Left lung (tissue), 10 donors: Measurements from ENCODE around the gene DGKI. TPM values are rescaled to one million over a fixed set of nuclear protein-coding genes. Genes with fewer than 3 reads are reported as not detected.

Source experiments
- ATAC-seq: fragments of 200-7000 bp; cut with Tn5 transposase; one replicate; pipeline ENCODE4 v1.9.1; 2020; ENCODE audit warnings: moderate library complexity
- DNase-seq, 4 donors: peaks; one replicate each; pipeline ENCODE4 v3.0.0-alpha.2; 2013 to 2020
- H3K27ac ChIP-seq, 2 donors: fragments of 200-600 bp; sonication (generic) in 1 of 2; one replicate each; pipeline versions ENCODE4 v1.5.0 to v1.8.0; 2020 to 2021
- H3K27me3 ChIP-seq, 2 donors: fragments of 200-600 bp; sonication (generic) in 1 of 2; one replicate each; pipeline versions ENCODE4 v1.5.0 to v1.8.0; 2020 to 2021
- H3K36me3 ChIP-seq, 2 donors: fragments of 200-600 bp; sonication (generic) in 1 of 2; one replicate each; pipeline versions ENCODE4 v1.5.0 to v1.8.0; 2020 to 2021
- H3K4me1 ChIP-seq, 2 donors: fragments of 200-600 bp; one replicate each; pipeline ENCODE4 v1.8.0; 2021
- H3K4me3 ChIP-seq, 2 donors: fragments of 200-600 bp; sonication (generic) in 1 of 2; one replicate each; pipeline versions ENCODE4 v1.5.0 to v1.8.0; 2020 to 2021; ENCODE audit warnings: mild to moderate bottlenecking in 1 of 2
- H3K9me3 ChIP-seq, 2 donors: fragments of 200-600 bp; sonication (generic) in 1 of 2; one replicate each; pipeline versions ENCODE4 v1.5.0 to v1.8.0; 2020 to 2021
- CTCF ChIP-seq, 2 donors: fragments of 200-600 bp; sonication (generic) in 1 of 2; IDR thresholded peaks; one replicate each; pipeline versions ENCODE4 v1.5.0 to v1.8.0; 2021; ENCODE audit warnings: antibody characterized with exemption in 2 of 2
- intact Hi-C, 2 donors: fragments of 100-400 bp; cut with DNase I; formaldehyde crosslinking; loops; one replicate each; pipeline versions ENCODE4 v1.11.2 to v1.14.2; 2022
- polyA plus RNA-seq, 6 donors: library from polyadenylated mRNA; unstranded; fragments of 120-200 nt; gene quantifications; one replicate each; pipeline ENCODE4 v1.2.1, GENCODE V29; 2013; ENCODE audit not compliant: insufficient read length in 6 of 6
- total RNA-seq, 2 donors: library from RNA; stranded (reverse); fragmentation: NEBNext Ultra II Directional; extraction: Animal tissue kit (Norgen Biotek cat#: 25700); gene quantifications; one replicate each; pipeline ENCODE4 v1.2.1, GENCODE V29; 2021
- donor health status: DM: no; HTN: yes; CAD: no.
- donor health status: DM: no; HTN: no; CAD: no.

DGKI gene
- total and polyA plus RNA-seq, 8 donors = 0.34 to 1.4 (median 0.50) TPM

DNA sequence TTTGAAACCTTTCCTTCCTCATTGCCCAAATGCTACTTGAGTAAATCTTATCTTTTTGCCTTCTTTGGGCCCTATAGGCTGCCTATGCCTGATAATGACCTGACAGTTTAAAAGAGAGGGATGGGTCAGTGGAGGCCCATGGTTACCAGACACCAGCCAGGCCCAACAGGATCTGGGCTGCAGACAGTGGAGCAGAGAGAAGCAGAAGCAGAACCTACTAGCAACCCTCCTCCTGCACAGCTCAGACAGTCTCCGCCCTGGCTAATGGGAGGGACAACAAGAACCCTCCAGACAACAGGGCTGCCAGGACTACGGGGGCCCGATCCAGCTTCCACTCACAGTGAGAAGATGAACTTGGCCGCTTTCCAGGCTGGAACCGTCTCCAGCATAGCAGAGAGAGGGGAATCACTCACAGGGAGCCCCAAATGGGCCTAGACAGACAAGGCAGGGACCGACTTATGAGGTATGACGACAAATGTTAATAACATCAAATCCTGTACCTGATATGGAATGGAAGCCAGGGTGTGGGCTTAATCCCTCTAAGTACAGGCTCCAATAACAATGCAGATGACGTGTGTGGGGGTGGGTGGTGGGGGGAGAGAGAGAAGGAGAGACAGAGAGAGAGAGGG is 31.7 kb upstream of the DGKI start:
- no peak overlapping the region for H3K4me3 ChIP-seq
- TF ChIP-seq CTCF (IDR thresholded peaks at IDR 0.05) = no peak
- H3K27me3 ChIP-seq = no peaks in the 10 kb centered on the region
- peak; percentile 60 for ATAC-seq
- H3K36me3 ChIP-seq = peaks cover 0 to 87% of the 10 kb centered on the region in 2 donors
- no peaks in the 10 kb centered on the region for H3K9me3 ChIP-seq
- intact Hi-C loops = no loop called here
- H3K27ac ChIP-seq = peak overlapping the region; percentile 35 to 39
- peak in 3 of 4 donors; percentile 15 to 78 (median 68) for DNase-seq
- H3K4me1 ChIP-seq = peaks cover 0 to 9% of the 10 kb centered on the region in 2 donors

- no peak for TF ChIP-seq CTCF (IDR thresholded peaks at IDR 0.05)
- ATAC-seq (no peak), DNase-seq (peak in 2 of 4 donors; percentile 20 to 45)
- Histone ChIP-seq H3K4me1 (peaks cover 0 to 9% of the 10 kb centered on the region in 2 donors), H3K27ac (no peak overlapping the region), H3K36me3 (peaks cover 0 to 84% of the 10 kb centered on the region in 2 donors), H3K27me3 (no peaks in the 10 kb centered on the region), H3K9me3 (no peaks in the 10 kb centered on the region), H3K4me3 (no peak overlapping the region)
- intact Hi-C loops = no loop called here
Observed at GRCh38 chr7:137877027-137877675, 30.4 kb upstream of the DGKI start.

DNA sequence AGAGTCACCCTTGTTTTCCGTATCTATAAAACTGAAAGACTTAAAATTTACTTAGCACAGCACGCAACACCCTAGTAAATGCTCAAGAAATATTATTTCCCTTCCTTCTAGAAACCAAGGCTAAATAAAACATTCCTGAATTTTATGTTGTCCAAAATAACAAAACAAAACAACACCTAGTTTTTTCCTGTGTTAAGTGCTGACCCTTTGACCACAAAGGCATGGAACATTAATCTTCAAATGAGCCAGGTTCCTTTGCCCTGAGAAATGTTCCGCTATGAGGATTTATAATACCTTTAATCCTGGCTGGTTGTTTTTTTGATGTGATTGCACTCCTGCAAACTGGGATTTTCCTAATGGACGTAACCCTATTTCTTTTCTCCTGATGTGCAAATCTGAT is 29.0 kb upstream of the DGKI start:
- TF ChIP-seq CTCF (IDR thresholded peaks at IDR 0.05) = no peak
- Histone ChIP-seq H3K27ac (no peak overlapping the region), H3K27me3 (no peaks in the 10 kb centered on the region), H3K4me1 (peaks cover 0 to 9% of the 10 kb centered on the region in 2 donors), H3K9me3 (no peaks in the 10 kb centered on the region), H3K36me3 (peaks cover 0 to 70% of the 10 kb centered on the region in 2 donors), H3K4me3 (no peak overlapping the region)
- DNase-seq = no peak
- no peak for ATAC-seq
- intact Hi-C loops = no loop called here

- H3K4me1 ChIP-seq = peaks cover 0 to 4% of the 10 kb centered on the region in 2 donors
- H3K36me3 ChIP-seq = peaks cover 0 to 54% of the 10 kb centered on the region in 2 donors
- intact Hi-C loops = no loop called here
- DNase-seq = peak in 2 of 4 donors; percentile 19 to 53
- no peaks in the 10 kb centered on the region for H3K9me3 ChIP-seq
- no peak overlapping the region for H3K4me3 ChIP-seq
- no peaks in the 10 kb centered on the region for H3K27me3 ChIP-seq
- ATAC-seq = no peak
- no peak overlapping the region for H3K27ac ChIP-seq
- TF ChIP-seq CTCF (IDR thresholded peaks at IDR 0.05) = no peak
Observed at GRCh38 chr7:137873979-137874777, 27.4 kb upstream of the DGKI start.

GRCh38 chr7:137873524-137873923 is 26.8 kb upstream of the DGKI start:
- H3K36me3 ChIP-seq = peaks cover 0 to 47% of the 10 kb centered on the region in 2 donors
- ATAC-seq = no peak
- peaks cover 0 to 4% of the 10 kb centered on the region in 2 donors for H3K4me1 ChIP-seq
- no peaks in the 10 kb centered on the region for H3K9me3 ChIP-seq
- H3K4me3 ChIP-seq = no peak overlapping the region
- no peak for TF ChIP-seq CTCF (IDR thresholded peaks at IDR 0.05)
- H3K27ac ChIP-seq = no peak overlapping the region
- no peaks in the 10 kb centered on the region for H3K27me3 ChIP-seq
- DNase-seq = no peak
- intact Hi-C loops = no loop called here
